Stimulated activated CD4-positive, alpha-beta T cell treated with anti-CD3 and anti-CD28 coated beads, Interleukin-2, amount 100 ng/mL, for 24 hours (primary cell): ENCODE measurements around the gene LRRC45.
"Not testable (repeated sequence)": the region's sequence is repeated elsewhere in the genome, so short reads cannot be mapped to it uniquely, and the experiment has no call there.

Experiments used
- DNase-seq, 2 donors: peaks; one replicate each; pipeline ENCODE4 v3.0.0-alpha.2; 2020

Gene LRRC45

DNA sequence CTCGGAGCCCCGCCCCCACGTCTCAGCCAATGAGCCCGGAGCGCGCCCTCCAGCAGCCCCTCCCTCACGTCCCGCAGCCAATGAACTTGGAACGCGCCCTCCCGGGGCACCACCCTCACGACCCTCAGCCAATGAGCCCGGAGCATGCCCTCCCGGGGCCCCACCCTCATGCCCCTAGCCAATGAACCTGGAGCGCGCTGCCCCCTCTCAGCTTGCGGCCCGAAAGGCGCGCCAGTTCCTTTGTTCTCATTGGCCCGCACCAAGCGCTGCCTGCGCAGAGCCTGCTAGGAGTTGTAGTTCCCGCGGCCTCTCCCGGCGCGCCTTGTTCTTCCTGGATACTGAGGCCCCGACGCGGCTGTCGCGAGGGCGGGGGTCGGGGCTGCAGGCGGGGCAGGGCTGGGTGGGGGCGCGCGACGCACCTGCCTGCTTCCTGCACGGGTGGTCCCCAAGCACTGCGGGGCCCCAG, at the start of gene LRRC45:
Gene LRRC45, plus strand, starts transcription at position 325 of the 466 bp plus-strand sequence. CDS start 339 bp downstream, outside the sequence.
- peak; percentile 100 for DNase-seq

GRCh38 chr17:81973432-81973831, 49.7 kb upstream of the LRRC45 start:
- no peak for DNase-seq

- peak; percentile 50 to 67 for DNase-seq
Observed at GRCh38 chr17:81976332-81977210, 46.5 kb upstream of the LRRC45 start.

GRCh38 chr17:81977211-81977808, 45.8 kb upstream of the LRRC45 start, which contains the start of gene ASPSCR1:
ASPSCR1 (plus strand) TSS chr17:81977629; CDS start chr17:81977647, 18 bp downstream.
- peak; percentile 92 to 93 for DNase-seq

DNA sequence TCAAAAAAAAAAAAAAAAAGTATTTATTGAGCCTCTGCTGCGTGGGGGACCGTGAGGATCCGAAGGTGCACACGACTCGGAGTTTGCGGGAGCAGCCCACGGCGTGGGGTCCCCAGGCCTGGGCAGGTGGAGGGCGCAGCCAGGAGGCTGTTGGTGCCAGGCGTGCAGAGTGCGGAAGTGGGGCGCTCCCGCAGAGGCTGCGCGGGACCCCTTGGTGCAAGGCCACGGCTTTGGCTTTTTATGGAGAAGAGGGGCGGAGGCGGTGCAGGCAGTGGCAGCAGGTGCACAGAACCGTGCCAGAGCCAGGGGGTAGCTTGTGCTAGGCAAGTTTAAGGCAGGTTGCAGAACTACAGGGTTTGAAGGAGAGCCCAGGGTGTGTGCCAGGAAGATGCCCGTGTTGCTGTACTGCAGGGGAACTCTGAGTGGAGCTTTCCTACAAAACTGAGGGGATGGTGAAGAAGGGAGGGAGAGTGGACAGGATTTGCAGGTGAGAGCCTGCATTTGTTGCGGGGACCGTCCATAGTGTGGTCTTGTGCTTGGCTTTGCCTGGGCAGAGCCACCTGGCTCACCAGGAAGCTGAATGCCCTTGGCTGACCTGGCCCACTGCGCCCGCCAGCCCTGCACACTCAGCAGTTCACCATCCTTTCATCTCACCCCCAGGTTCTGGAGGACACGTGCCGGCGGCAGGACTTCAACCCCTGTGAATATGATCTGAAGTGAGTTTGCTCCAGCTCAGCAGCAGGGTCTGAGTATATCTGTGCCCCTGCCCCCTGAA, 44.4 kb upstream of the LRRC45 start:
- DNase-seq: no peak

DNA sequence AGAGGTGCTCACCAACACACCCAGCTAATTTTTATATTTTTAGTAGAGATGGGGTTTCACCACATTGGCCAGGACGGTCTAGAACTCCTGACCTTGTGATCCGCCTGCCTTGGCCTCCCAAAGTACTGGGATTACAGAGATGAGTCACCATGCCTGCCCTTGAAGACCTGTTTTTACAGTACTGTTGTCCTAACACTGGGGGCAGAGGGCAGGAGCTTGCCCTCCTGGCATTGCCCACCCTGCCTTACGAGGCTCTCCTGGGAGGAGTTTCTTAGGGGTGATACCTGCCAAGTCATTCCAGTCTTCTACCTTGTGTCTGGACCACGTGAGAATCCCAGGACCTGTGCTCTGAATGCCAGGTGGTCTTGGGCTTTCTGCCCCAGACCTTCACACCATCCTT, 43.0 kb upstream of the LRRC45 start:
- no peak for DNase-seq

- no peak for DNase-seq
Observed at GRCh38 chr17:81980707-81981343, 42.3 kb upstream of the LRRC45 start.

- not testable (repeated sequence) for DNase-seq
Observed at GRCh38 chr17:81981511-81981910, 41.6 kb upstream of the LRRC45 start.

GRCh38 chr17:81983011-81983638, 40.0 kb upstream of the LRRC45 start:
- DNase-seq: no peak

DNA sequence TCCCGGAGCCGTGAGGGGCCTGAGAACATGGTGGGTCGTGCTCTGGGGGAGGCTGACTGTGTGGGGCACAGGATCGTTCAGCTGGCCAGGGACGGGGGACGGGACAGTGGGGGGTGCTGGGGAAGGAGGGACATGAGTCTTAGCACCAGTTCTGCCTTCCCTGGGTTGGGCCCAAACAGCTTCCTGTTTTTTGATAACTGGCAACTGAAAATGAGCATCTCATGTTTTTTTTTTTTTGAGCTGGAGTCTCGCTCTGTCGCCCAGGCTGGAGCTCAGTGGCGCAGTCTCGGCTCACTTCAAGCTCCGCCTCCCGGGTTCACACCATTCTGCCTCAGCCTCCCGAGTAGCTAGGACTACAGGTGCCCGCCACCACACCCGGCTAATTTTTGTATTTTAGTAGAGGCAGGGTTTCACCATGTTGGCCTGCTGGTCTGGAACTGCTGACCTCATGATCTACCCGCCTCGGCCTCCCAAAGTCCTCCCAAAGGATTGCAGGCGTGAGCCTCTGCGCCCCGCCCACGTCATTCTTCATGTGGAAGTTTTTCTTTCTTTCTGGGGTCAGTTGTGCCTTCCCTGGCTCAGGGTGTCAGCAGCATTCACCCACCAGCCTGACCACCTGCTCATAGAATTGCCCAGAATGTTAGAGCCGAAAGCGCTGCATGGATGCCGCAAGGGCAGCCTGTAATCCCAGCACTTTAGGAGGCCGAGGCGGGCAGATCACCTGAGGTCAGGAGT, 39.3 kb upstream of the LRRC45 start:
- DNase-seq: no peak

DNA sequence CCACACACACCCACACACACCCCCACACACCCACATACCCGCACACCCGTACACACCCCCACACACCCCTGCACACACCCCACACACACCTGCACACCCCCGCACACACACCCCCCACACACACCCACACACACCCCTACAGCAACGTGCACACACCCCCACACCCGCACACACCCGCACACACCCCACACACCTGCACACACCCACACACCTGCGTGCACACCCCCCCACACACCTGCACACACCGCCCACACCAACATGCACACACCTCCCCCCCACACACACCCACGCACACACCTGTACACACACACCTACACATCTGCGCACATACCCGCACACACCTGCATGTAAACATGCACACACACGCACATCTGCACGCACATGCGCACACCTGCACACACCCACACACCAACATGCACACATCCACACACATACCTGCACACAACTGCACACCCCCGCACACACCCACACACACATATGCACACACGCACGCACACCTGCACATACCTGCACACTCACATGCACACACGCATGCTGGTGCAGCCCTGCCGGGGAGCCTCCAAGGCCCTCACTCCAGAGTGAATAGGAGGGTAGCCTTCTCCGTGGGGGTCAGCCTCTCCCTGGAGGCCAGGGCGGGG, 38.2 kb upstream of the LRRC45 start:
- no peak for DNase-seq

GRCh38 chr17:81986606-81987005, 36.5 kb upstream of the LRRC45 start:
- no peak for DNase-seq

- DNase-seq: no peak
Observed at GRCh38 chr17:81987161-81987770, 35.8 kb upstream of the LRRC45 start.

DNA sequence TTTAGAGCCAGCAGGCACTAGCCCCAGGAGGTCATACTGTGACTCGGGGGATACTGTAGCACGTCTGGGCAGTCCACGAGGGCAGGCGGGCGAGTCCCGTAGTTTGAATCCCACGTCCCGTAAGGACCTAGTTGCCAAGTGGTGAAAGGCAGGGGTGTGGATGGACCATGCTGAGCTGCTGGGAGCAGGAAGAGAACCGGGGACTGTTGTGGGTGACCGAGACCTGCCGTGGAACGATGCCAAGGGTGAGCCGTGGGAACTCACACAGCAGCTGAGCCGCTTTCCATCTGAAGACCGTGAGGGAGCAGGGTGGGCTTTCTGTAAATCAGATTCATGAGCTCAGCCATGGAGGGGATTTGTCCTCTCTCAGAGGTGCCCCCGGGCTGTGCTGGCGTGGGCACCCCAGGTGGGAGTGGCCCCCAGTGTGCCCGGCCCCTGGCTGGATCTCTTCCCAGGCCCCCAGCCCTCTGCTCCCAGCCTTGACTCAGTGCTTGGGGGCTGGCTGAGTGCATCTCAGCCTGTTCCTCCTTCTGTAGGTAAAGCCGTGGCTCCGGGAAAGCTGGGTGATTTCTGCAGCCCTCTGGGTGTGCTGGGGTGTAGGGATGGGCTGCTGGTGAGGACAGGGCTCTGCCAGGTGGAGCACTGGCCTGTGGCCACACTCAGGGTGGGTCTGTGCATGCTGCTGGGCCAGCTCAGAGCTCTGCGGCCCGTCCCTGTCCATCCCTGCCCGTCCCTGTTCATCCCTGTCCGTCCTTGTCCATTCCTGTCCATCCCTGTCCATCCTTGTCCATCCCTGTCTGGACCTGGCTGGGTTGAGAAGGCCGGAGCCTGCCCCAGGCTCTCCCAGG, 32.0 kb upstream of the LRRC45 start:
- DNase-seq: no peak

GRCh38 chr17:81991684-81992305, 31.3 kb upstream of the LRRC45 start:
- DNase-seq: no peak

DNA sequence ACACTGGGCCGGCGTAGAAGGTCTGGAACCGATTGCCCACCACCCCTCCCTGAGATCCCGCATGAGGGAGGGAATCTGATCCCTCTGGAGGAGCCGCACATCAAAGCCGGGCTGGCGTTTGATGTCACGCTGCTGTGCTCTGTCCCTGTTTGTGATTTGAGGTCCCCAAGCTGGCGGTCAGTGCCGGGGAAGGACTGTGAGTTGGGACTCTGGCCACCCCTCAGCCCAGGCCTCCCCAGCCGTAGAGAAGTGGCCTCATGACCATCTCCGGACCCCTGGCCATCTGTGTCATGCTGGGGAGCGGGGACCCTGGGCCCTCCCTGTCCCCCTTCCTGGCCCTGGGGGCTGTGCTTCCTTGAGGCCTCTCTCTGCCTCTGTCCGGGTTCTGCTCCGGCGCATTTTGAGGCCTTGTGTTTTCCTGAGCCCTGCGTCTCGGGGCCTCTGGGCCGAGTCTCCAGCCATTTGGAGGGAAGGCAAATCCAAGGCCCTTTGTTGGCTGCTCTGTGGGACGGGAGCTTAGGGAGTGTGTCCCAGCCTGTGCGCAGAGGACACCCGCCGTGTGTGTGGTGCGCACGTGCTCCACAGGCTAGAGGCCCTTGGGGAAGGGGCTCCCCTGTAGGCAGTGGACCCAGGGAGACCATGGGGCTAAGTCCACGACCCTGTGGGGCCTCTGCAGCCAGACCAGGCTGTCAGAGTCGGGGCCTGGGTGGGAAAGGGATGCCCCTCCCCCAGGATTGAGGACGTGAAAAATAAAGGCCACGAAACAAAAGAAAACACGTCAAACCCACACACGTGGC, 30.6 kb upstream of the LRRC45 start:
- no peak for DNase-seq

DNA sequence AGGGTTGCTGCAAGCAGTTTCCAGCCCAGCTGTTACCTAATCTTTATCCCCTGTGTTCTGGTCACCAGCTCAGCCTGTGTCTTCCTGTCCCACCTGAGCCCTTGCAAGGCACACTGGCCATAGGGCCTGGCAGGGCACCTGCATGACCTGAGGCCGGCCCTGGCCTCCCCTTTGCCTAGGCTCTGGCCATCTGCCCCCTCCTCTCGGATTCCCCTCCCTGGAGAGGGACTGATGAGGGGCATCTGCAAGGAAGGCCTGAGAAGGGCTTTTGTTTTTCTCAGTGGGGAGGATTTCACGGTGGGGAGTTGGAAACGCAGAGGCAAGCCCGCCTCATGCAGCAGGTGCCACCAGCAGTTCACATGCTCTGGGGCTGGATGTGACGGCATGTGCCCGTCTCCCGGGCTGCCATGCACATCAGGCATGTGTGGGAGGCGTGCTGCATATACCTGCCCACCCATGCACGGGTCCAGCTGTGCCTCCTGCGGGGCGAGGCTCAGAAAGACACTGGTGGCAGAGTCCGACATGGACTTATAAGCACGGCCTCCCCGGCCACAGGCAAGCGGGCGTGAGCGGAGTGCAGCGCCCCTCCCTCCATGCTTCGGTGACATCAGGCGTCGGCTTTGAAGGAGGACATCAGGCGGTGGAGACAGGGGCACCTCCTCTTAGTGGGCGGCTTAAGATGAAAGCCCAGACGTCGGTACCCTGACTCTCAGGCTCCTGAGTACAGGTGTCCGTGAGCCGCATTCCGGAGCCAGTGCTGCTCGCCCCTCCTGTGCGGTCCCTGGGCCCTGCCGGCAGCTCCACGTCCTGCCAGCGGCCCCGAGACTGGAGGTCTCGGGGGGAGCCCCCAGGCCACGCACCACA, 29.1 kb upstream of the LRRC45 start:
- no peak for DNase-seq
